GM12865 (cell line): ENCODE results near the gene TXNDC12.

Experiments used
- DNase-seq: peaks from one replicate; pipeline ENCODE4 v3.0.0; 2010; ENCODE audit warnings: low read depth
- H3K4me3 ChIP-seq: 2 replicates; pipeline ENCODE4 v1.5.1; 2011; ENCODE audit warnings: mild to moderate bottlenecking, low read depth, low read length, control low read depth
- TF ChIP-seq, protein P1 (sequence below): IDR thresholded peaks from 2 replicates; pipeline ENCODE4 v1.5.1; 2011; ENCODE audit warnings: low read length, control low read depth, low read depth, inconsistent platforms; ENCODE audit not compliant: insufficient read depth; ENCODE audit errors: missing control alignments

The TXNDC12 gene

GRCh38 chr1:52072291-52072690 is 17.3 kb upstream of the TXNDC12 start:
- TF ChIP-seq, protein P1, sequence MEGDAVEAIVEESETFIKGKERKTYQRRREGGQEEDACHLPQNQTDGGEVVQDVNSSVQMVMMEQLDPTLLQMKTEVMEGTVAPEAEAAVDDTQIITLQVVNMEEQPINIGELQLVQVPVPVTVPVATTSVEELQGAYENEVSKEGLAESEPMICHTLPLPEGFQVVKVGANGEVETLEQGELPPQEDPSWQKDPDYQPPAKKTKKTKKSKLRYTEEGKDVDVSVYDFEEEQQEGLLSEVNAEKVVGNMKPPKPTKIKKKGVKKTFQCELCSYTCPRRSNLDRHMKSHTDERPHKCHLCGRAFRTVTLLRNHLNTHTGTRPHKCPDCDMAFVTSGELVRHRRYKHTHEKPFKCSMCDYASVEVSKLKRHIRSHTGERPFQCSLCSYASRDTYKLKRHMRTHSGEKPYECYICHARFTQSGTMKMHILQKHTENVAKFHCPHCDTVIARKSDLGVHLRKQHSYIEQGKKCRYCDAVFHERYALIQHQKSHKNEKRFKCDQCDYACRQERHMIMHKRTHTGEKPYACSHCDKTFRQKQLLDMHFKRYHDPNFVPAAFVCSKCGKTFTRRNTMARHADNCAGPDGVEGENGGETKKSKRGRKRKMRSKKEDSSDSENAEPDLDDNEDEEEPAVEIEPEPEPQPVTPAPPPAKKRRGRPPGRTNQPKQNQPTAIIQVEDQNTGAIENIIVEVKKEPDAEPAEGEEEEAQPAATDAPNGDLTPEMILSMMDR: no peak
- DNase-seq: no peak
- H3K4me3 ChIP-seq: no peak overlapping the region

- TF ChIP-seq, protein P1: no peak
- no peak for DNase-seq
- H3K4me3 ChIP-seq: no peak overlapping the region
These were observed 15.7 kb upstream of the TXNDC12 start for GRCh38 chr1:52070704-52071103.

DNA sequence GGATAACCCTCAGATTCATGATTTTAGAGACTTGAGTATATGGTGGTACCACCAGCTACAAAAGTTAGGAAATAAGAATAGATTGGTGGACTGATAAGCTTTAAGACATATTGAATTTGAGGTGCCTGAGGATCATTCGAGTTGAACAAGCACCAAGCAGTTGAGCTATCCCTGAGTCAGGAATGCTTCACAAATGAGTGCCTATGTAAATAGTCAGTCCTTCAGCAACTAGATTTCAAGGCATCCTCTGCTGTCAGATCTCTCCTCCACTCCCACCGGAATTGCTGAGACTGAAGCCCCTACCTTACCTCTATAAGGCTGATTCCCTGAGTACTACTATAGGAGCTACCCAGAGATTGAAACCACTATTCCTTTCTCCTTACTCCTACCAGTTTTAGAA is 8.2 kb upstream of the TXNDC12 start:
- TF ChIP-seq, protein P1: no peak
- DNase-seq: no peak
- H3K4me3 ChIP-seq: no peak overlapping the region

- DNase-seq: no peak
- TF ChIP-seq, protein P1: no peak
These were observed 5.8 kb upstream of the TXNDC12 start for GRCh38 chr1:52060822-52061221.

GRCh38 chr1:52059888-52060287 is 4.9 kb upstream of the TXNDC12 start:
- H3K4me3 ChIP-seq: no peak overlapping the region
- no peak for DNase-seq
- TF ChIP-seq, protein P1: no peak

More at GRCh38 chr1:52060822-52061221, 5.8 kb upstream of the TXNDC12 start:
- H3K4me3 ChIP-seq: no peak overlapping the region

DNA sequence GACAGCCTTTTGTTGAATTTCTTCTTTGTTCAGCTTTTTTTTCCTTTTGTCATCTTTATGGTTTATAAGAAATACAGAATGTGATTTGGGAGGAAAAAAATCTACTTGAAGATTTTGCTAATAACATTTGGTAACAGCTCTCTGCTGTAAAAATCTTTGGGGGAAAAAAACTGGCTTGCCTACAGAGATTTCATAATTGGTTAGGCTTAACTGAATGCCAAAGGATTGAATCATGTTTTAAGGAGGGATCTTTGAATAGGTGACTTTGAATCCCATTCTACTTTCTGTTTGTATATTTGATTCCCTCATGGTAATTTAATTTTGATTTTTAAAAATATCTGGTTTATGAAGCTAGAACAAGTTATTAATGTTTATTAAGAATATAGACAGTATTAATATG is 4.3 kb upstream of the TXNDC12 start:
- no peak overlapping the region for H3K4me3 ChIP-seq
- TF ChIP-seq, protein P1: no peak
- DNase-seq: no peak

DNA sequence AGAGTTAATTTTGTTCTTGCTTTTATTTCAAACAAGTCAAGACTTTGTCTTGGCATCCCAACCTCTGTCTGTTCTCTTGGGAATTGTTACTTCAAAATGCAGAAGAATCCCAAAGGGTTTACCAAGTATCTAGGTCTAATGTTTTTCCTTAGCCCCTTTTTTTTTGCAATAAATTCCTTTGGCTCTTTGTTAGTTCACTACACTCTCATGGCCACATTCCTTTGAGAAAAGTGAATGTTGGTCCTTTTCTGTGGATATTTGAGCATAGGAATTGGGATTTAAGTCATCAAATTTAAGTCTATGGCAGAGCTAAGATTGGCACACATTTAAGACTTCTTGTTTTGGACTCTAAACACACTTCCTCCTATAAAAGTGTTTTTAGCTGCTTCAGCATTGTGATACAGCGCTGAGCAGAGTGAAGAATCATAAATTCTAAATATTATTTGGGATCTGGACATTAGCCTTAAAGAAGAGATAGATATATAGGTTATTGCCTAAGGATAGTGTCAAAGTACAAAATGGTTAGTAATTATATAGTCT is 3.0 kb upstream of the TXNDC12 start:
- TF ChIP-seq, protein P1: no peak
- DNase-seq: no peak
- H3K4me3 ChIP-seq: no peak overlapping the region
